CD14-positive monocyte (primary cell): ENCODE measurements around the gene PAEP. TPM values are rescaled to one million over a fixed set of nuclear protein-coding genes. Genes with fewer than 3 reads are reported as not detected.
A peak's percentile ranks its signal among the peaks of the same experiment; 100 is the strongest.

ENCODE experiments used
- DNase-seq, 3 donors: peaks; one replicate each; pipeline ENCODE4 v3.0.0-alpha.2; 2011 to 2022
- H2AFZ ChIP-seq: 2 replicates; pipeline ENCODE4 v1.6.0; 2012; ENCODE audit warnings: mild to moderate bottlenecking, low read depth, low read length, inconsistent platforms; ENCODE audit not compliant: insufficient read depth, poor library complexity, severe bottlenecking
- H3K27ac ChIP-seq, 2 donors: 1 replicate in 1 of 2; 2 replicates in 1 of 2; pipeline ENCODE4 v1.5.1; 2012 to 2013; ENCODE audit warnings: low read length in 2 of 2, control low read depth in 1 of 2, inconsistent platforms in 1 of 2, low read depth in 1 of 2, mild to moderate bottlenecking in 1 of 2
- H3K27me3 ChIP-seq, 2 donors: one replicate each; pipeline versions ENCODE4 v1.6.0 to v1.6.1; 2011 to 2013; ENCODE audit warnings: low read length in 2 of 2; ENCODE audit not compliant: control insufficient read depth in 2 of 2, insufficient read depth in 2 of 2
- H3K36me3 ChIP-seq, 2 donors: replicated peaks in 1 of 2; 1 replicate in 1 of 2; 2 replicates in 1 of 2; pipeline versions ENCODE4 v1.5.1 to v1.6.1; 2012 to 2013; ENCODE audit warnings: low read length in 2 of 2, control low read depth in 1 of 2, inconsistent platforms in 1 of 2, mild to moderate bottlenecking in 1 of 2; ENCODE audit not compliant: insufficient read depth in 2 of 2, control insufficient read depth in 1 of 2
- H3K4me1 ChIP-seq, 2 donors: 1 replicate in 1 of 2; 2 replicates in 1 of 2; pipeline versions ENCODE4 v1.5.1 to v1.6.1; 2012 to 2013; ENCODE audit warnings: low read length in 2 of 2, control low read depth in 1 of 2, inconsistent platforms in 1 of 2, mild to moderate bottlenecking in 1 of 2, moderate library complexity in 1 of 2; ENCODE audit not compliant: insufficient read depth in 2 of 2, control insufficient read depth in 1 of 2
- H3K4me2 ChIP-seq: replicated peaks from 2 replicates; pipeline ENCODE3; 2012; ENCODE audit warnings: low read length, moderate library complexity, mild to moderate bottlenecking; ENCODE audit not compliant: poor library complexity, severe bottlenecking; ENCODE audit errors: extremely low read depth
- H3K4me3 ChIP-seq, 3 experiments: fragments of 200-600 bp in 1 of 3; sonication (generic) in 1 of 3; replicated peaks in 1 of 3; 1 replicate in 2 of 3; 2 replicates in 1 of 3; pipeline ENCODE4 v1.5.1; 2011 to 2013; ENCODE audit warnings: low read length in 3 of 3, mild to moderate bottlenecking in 3 of 3, control low read depth in 2 of 3, low read depth in 2 of 3, inconsistent platforms in 1 of 3, moderate library complexity in 1 of 3
- H3K79me2 ChIP-seq: 2 replicates; pipeline ENCODE4 v1.6.0; 2012; ENCODE audit warnings: mild to moderate bottlenecking, control low read depth, inconsistent platforms, low read length, moderate library complexity; ENCODE audit not compliant: insufficient read depth
- H3K9ac ChIP-seq: 2 replicates; pipeline ENCODE4 v1.6.0; 2017; ENCODE audit warnings: low read length, mild to moderate bottlenecking; ENCODE audit not compliant: insufficient read depth, poor library complexity, severe bottlenecking
- H3K9me3 ChIP-seq, 2 donors: replicated peaks in 1 of 2; 1 replicate in 1 of 2; 2 replicates in 1 of 2; pipeline versions ENCODE4 v1.5.1 to v1.6.1; 2012 to 2013; ENCODE audit warnings: low read length in 2 of 2, control low read depth in 1 of 2; ENCODE audit not compliant: control insufficient read depth in 1 of 2, insufficient read depth in 1 of 2
- H4K20me1 ChIP-seq: 2 replicates; pipeline ENCODE4 v1.6.0; 2012; ENCODE audit warnings: mild to moderate bottlenecking, low read length, control low read depth, moderate library complexity; ENCODE audit not compliant: insufficient read depth
- H3K27ac Mint-ChIP-seq, 7 donors: one replicate each; pipeline ENCODE4 v1.8.0; 2020; ENCODE audit warnings: mild to moderate bottlenecking in 7 of 7, mixed read lengths in 7 of 7, moderate library complexity in 6 of 7, inconsistent platforms in 2 of 7
- H3K27me3 Mint-ChIP-seq, 3 donors: one replicate each; pipeline ENCODE4 v1.8.0; 2021 to 2022; ENCODE audit warnings: low read depth in 3 of 3, mild to moderate bottlenecking in 3 of 3, mixed read lengths in 3 of 3, moderate library complexity in 3 of 3, inconsistent platforms in 1 of 3
- H3K36me3 Mint-ChIP-seq, 2 donors: one replicate each; pipeline ENCODE4 v1.8.0; 2020; ENCODE audit warnings: mixed read lengths in 2 of 2, inconsistent platforms in 1 of 2, mild to moderate bottlenecking in 1 of 2
- H3K4me1 Mint-ChIP-seq: one replicate; pipeline ENCODE4 v1.8.0; 2020; ENCODE audit warnings: mild to moderate bottlenecking, mixed read lengths
- H3K4me3 Mint-ChIP-seq, 2 donors: one replicate each; pipeline ENCODE4 v1.8.0; 2020; ENCODE audit warnings: mild to moderate bottlenecking in 2 of 2, mixed read lengths in 2 of 2, moderate library complexity in 1 of 2
- H3K9me3 Mint-ChIP-seq, 7 donors: one replicate each; pipeline ENCODE4 v1.8.0; 2020 to 2022; ENCODE audit warnings: mixed read lengths in 7 of 7, mild to moderate bottlenecking in 6 of 7, moderate library complexity in 6 of 7, inconsistent platforms in 2 of 7
- WGBS: methylation state at CpG from one replicate; pipeline ENCODE4 v1.1.5; 2013; ENCODE audit warnings: missing lambda C conversion rate; ENCODE audit not compliant: insufficient coverage; 5-methylcytosine and 5-hydroxymethylcytosine counted together
- intact Hi-C, 2 donors: fragments of 100-400 bp; cut with micrococcal nuclease; formaldehyde crosslinking; loops; one replicate each; pipeline versions ENCODE4 v1.15.0 to v1.15.1; 2023
- polyA plus RNA-seq, 3 donors: library from polyadenylated mRNA; depleted of rRNA in 1 of 3; unstranded in 2 of 3; stranded (reverse) in 1 of 3; fragments of 300-500 nt in 2 of 3; fragments of >200 nt in 1 of 3; fragmentation: Illumina TruSeq in 2 of 3; gene quantifications; 1 replicate in 2 of 3; 2 replicates in 1 of 3; pipeline ENCODE4 v1.2.3, GENCODE V29; 2012 to 2021
- TF ChIP-seq, protein P1 (sequence below): fragments of 200-600 bp; IDR thresholded peaks from one replicate; pipeline ENCODE4 v1.8.0; 2022; ENCODE audit warnings: antibody characterized with exemption, mild to moderate bottlenecking

Gene PAEP
- polyA plus RNA-seq, 3 donors: not detected

DNA sequence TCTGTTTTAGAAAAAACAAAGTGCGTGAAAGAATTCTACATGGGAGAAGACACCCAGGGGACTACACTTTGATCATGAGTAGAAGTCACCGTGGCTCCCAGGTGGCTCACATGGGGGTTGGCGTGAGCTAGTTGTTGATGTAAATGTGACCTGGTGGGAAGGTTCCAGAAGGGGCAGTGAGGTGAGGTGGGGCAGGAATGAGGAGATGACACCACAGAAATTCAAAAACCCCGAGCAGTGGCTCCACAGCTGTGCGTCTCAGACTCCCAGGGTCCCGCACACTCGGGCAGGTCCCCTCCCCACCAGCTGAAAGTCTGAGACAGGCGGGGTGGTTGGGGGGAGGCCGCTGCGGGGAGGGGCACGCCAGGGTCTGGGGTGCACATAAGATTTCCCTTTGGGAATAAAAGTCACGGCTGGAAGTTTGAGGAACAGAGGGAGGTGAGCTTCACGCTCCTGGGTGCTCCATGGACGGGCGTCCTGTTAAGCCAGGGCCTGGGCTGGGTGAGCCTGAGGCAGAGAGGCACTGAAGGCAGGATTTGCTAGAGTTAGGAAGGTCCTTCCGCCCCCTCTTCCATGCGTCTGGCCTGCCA is 47.9 kb downstream of the PAEP start:
- Histone ChIP-seq H3K27me3 (no peaks in the 10 kb centered on the region), H3K79me2 (no peaks in the 10 kb centered on the region), H3K9me3 (no peaks in the 10 kb centered on the region), H2AFZ (no peak overlapping the region), H3K4me2 (no peak overlapping the region), H3K9ac (no peak overlapping the region), H3K4me3 (no peak overlapping the region), H3K4me1 (no peaks in the 10 kb centered on the region), H4K20me1 (no peaks in the 10 kb centered on the region), H3K36me3 (no peaks in the 10 kb centered on the region), H3K27ac (no peak overlapping the region)
- Mint-ChIP-seq H3K9me3 (peaks cover 0 to 7% (median 2%) of the 10 kb centered on the region in 7 donors), H3K4me1 (no peaks in the 10 kb centered on the region), H3K27ac (no peak overlapping the region), H3K27me3 (peaks cover 4 to 8% (median 6%) of the 10 kb centered on the region in 3 donors), H3K4me3 (no peak overlapping the region), H3K36me3 (no peaks in the 10 kb centered on the region)
- DNase-seq: no peak
- WGBS: 89% methylated on average over 11 of the region's 17 CpGs
- TF ChIP-seq, protein P1, sequence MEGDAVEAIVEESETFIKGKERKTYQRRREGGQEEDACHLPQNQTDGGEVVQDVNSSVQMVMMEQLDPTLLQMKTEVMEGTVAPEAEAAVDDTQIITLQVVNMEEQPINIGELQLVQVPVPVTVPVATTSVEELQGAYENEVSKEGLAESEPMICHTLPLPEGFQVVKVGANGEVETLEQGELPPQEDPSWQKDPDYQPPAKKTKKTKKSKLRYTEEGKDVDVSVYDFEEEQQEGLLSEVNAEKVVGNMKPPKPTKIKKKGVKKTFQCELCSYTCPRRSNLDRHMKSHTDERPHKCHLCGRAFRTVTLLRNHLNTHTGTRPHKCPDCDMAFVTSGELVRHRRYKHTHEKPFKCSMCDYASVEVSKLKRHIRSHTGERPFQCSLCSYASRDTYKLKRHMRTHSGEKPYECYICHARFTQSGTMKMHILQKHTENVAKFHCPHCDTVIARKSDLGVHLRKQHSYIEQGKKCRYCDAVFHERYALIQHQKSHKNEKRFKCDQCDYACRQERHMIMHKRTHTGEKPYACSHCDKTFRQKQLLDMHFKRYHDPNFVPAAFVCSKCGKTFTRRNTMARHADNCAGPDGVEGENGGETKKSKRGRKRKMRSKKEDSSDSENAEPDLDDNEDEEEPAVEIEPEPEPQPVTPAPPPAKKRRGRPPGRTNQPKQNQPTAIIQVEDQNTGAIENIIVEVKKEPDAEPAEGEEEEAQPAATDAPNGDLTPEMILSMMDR: no peak
- intact Hi-C loops: loop anchor here in 1 of 2 donors (10.0 kb wide), 1 partner anchor 675 kb away; no protein-coding TSS in a partner anchor

- intact Hi-C loops: no loop called here
- Histone ChIP-seq H3K79me2 (no peaks in the 10 kb centered on the region), H3K9ac (no peak overlapping the region), H3K4me1 (no peaks in the 10 kb centered on the region), H3K9me3 (no peaks in the 10 kb centered on the region), H2AFZ (no peak overlapping the region), H3K36me3 (no peaks in the 10 kb centered on the region), H3K27me3 (no peaks in the 10 kb centered on the region), H3K4me2 (no peak overlapping the region), H3K27ac (no peak overlapping the region), H4K20me1 (no peaks in the 10 kb centered on the region), H3K4me3 (no peak overlapping the region)
- no peaks in the 10 kb centered on the region for H3K4me1 Mint-ChIP-seq
- TF ChIP-seq, protein P1: no peak
- WGBS: 100% methylated on average over 8 of the region's 13 CpGs
- peaks cover 2 to 6% (median 6%) of the 10 kb centered on the region in 3 donors for H3K27me3 Mint-ChIP-seq
- peak overlapping the region in 1 of 7 donors; percentile 1 for H3K27ac Mint-ChIP-seq
- DNase-seq: no peak
- peaks cover 0 to 7% (median 2%) of the 10 kb centered on the region in 7 donors for H3K9me3 Mint-ChIP-seq
- no peak overlapping the region for H3K4me3 Mint-ChIP-seq
- H3K36me3 Mint-ChIP-seq: no peaks in the 10 kb centered on the region
Observed at GRCh38 chr9:135610290-135611141, 49.0 kb downstream of the PAEP start.
